ENCODE data around the gene LSR.

DNA sequence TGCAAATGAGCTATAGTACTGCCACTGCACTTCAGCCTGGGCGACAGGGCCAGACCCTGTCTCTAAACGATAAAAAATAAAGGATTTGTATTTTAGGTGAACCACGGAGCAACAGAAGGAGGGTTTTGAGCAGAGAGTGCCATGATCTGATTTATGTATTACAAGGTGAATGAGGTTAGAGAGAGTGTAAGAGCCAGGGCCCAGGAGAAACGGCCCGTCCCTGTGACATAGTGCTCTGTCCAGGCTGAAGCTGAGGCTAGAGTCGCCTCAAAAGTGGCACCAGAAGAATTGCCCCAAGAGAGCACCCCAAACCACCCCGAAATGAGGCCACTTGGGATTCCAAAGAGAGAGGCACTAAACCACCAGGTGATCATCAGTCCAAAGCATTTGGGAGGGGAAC is 60.1 kb downstream of the LSR start:
- TF ChIP-seq, protein P1, sequence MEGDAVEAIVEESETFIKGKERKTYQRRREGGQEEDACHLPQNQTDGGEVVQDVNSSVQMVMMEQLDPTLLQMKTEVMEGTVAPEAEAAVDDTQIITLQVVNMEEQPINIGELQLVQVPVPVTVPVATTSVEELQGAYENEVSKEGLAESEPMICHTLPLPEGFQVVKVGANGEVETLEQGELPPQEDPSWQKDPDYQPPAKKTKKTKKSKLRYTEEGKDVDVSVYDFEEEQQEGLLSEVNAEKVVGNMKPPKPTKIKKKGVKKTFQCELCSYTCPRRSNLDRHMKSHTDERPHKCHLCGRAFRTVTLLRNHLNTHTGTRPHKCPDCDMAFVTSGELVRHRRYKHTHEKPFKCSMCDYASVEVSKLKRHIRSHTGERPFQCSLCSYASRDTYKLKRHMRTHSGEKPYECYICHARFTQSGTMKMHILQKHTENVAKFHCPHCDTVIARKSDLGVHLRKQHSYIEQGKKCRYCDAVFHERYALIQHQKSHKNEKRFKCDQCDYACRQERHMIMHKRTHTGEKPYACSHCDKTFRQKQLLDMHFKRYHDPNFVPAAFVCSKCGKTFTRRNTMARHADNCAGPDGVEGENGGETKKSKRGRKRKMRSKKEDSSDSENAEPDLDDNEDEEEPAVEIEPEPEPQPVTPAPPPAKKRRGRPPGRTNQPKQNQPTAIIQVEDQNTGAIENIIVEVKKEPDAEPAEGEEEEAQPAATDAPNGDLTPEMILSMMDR (IDR thresholded peaks at IDR 0.05): no peak
- no peak for TF ChIP-seq POLR2A (IDR thresholded peaks at IDR 0.05)
